HepG2 (cell line): ENCODE results near the gene HS6ST2.

Experiments
- CTCF ChIP-seq: sonication (generic); formaldehyde crosslinking; IDR thresholded peaks from 2 replicates; pipeline ENCODE4 v1.5.0; 2020; ENCODE audit warnings: mild to moderate bottlenecking, missing genetic modification reagents, moderate library complexity
- EZH2 ChIP-seq: conservative IDR thresholded peaks from 2 replicates; pipeline ENCODE4 v1.6.1; 2012; ENCODE audit warnings: mild to moderate bottlenecking, low read depth, low read length, moderate library complexity
- FOXJ3 ChIP-seq: sonication (generic); formaldehyde crosslinking; IDR thresholded peaks from 2 replicates; pipeline ENCODE4 v1.4.0; 2020; ENCODE audit warnings: missing genetic modification reagents, mild to moderate bottlenecking, borderline replicate concordance
- GLI4 ChIP-seq: sonication (generic); formaldehyde crosslinking; IDR thresholded peaks from 2 replicates; pipeline ENCODE4 v1.5.1; 2020; ENCODE audit warnings: missing genetic modification reagents, mild to moderate bottlenecking, moderate library complexity, borderline replicate concordance
- MAZ ChIP-seq, 2 experiments: sonication (generic) in 1 of 2; formaldehyde crosslinking in 1 of 2; IDR thresholded peaks; 2 replicates each; pipeline versions ENCODE4 v1.5.0 to v1.6.1; 2012 to 2020; ENCODE audit warnings: low read depth in 2 of 2, mild to moderate bottlenecking in 2 of 2, borderline replicate concordance in 1 of 2, improper control_type of control experiment in 1 of 2, low read length in 1 of 2, missing genetic modification reagents in 1 of 2, moderate library complexity in 1 of 2
- RAD21 ChIP-seq: fragments of 450-650 bp; formaldehyde crosslinking; IDR thresholded peaks from 2 replicates; pipeline ENCODE4 v1.5.0; 2020; ENCODE audit warnings: mild to moderate bottlenecking
- RXRA ChIP-seq: sonication (generic); formaldehyde crosslinking; IDR thresholded peaks from 2 replicates; pipeline ENCODE4 v1.5.1; 2020; ENCODE audit warnings: missing genetic modification reagents
- ZNF660 ChIP-seq: sonication (generic); formaldehyde crosslinking; IDR thresholded peaks from 2 replicates; pipeline ENCODE4 v1.5.1; 2020; ENCODE audit warnings: mild to moderate bottlenecking, low read depth, missing genetic modification reagents, borderline replicate concordance

DNA sequence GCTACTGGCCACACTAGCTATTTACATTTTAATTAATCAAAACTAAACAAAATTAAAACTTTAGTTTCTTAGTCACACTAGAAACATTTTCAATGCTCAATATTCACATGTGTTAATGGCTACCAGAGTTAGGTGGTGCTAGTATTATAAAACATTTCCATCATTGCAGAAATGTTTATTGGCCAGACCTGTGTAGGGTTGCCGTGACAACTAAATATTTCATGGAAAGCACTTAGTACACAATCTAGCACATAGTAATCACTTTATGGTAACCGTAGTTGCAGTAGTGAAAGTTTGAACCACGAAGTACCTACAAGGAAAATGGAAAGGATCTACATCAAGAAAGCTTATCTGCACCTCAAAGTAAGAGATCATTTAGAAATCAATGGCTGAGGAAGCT lies 95.9 kb downstream of the HS6ST2 start:
- TF ChIP-seq RAD21 (CRISPR knock-in tag) (no peak), ZNF660 (CRISPR knock-in tag) (no peak), FOXJ3 (no peak), MAZ (IDR thresholded peaks at IDR 0.05; ENCODE audit: borderline replicate concordance, low read depth, low read length) (no peak), MAZ (CRISPR knock-in tag; IDR thresholded peaks at IDR 0.05; ENCODE audit: low read depth) (no peak), CTCF (no peak), RXRA (CRISPR knock-in tag) (no peak), EZH2 (no peak), GLI4 (no peak)
